GM18526 (cell line): ENCODE results near the gene ZNF200.

Experiments
- POLR2A ChIP-seq: IDR thresholded peaks from 3 replicates; pipeline ENCODE4 v1.6.1; 2011; ENCODE audit not compliant: insufficient read length; ENCODE audit errors: extremely low read depth

The ZNF200 gene

DNA sequence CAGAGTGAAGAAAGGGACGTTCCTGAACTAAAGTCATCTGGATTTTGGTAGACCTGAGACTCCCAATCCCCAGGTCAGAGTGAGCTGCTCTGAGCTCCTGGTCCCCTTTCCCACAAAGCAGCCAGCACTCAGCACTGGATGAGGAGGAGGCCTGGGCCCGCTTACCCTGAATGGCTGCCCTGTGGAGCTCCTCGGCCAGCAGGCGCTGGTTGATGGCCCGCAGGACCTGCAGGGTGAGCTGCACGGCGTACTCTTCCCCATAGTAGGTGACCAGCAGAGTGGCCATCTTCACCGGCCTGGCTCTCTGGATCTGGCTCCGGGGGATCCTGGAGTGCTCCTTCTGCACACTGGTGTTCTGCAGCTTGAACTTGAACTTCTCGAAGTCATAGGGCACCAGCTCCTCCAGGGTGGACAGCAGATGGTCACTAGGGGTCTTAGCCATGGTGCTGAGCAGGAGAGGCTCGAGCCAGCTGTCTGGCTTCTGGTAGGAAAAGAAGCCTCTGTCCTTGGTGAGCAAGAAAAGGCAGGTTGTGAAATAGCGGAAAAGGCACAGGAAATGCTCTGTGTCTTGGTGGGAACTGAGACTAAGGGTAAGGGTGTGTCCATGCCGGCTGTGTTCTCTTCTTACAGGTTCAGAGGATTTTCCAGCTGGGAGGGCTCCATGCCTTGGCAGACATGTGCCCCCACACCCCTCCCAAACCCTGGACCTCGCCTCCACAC is 21.3 kb upstream of the ZNF200 start, which contains the start of gene MEFV:
Gene MEFV (minus strand): TSS at position 488 of the 720 bp plus-strand sequence. CDS start 46 bp downstream, at position 442.
- TF ChIP-seq POLR2A, result no peak

DNA sequence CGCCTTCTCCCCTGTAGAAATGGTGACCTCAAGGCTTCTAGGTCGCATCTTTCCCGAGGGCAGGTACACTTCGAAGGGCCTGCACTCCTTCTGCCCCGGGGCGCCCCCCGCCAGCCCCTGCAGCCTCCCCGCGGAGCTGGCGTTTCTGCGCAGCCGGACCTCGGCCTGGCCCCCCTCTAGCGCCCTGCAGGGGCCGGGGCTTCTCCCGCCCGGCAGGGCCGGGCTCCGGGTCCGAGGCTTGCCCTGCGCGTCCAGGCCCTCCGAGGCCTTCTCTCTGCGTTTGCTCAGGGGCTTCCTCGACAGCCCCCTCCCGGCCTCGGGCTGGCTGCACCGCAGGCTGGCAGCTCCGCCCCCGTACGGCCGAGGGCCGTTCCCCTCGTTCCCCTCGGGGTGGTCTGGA is 19.4 kb upstream of the ZNF200 start:
- TF ChIP-seq POLR2A, result no peak

DNA sequence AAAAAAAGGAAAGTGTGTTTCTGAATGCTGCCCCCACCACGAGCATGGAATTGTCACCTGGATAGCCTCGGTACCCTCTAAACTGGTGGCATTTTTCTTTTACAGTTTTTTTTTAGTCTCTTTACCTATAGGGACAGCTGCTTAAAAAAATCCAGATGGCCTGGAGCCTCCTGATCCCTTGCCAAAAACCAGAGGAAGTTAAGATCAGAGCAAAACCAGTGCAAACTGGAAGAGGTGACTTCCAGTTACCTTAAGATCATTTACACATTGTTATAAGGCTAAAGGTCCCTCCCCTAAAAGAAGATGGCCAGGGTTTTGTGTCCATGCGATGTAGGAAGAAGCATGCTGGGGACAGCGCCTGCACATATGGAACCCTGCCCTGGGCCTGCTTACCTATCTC is 18.0 kb upstream of the ZNF200 start:
- TF ChIP-seq POLR2A, result no peak

- no peak for TF ChIP-seq POLR2A
Observed at GRCh38 chr16:3249451-3249850, 14.5 kb upstream of the ZNF200 start.

GRCh38 chr16:3249020-3249419 is 14.1 kb upstream of the ZNF200 start:
- TF ChIP-seq POLR2A, result no peak

DNA sequence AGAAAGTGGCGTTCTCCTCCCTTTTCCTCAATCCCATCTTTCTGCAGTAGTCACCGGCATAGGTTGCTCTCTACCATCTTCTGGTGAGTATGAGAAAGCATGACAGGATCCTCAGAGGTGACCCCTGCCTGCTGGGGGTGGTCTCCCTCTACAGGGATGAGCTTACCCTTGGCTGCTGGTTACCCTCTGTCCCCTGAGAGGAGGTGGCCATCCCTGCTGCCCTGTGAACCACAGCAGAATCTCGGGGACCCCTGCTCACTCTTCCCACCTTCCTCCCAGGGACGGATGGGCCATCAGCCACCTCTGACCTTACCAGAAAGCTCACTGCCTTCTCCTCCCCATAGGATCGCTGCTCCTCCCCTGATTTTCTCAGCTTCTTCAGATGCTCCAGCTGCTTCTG is 13.6 kb upstream of the ZNF200 start:
- TF ChIP-seq POLR2A, result no peak

DNA sequence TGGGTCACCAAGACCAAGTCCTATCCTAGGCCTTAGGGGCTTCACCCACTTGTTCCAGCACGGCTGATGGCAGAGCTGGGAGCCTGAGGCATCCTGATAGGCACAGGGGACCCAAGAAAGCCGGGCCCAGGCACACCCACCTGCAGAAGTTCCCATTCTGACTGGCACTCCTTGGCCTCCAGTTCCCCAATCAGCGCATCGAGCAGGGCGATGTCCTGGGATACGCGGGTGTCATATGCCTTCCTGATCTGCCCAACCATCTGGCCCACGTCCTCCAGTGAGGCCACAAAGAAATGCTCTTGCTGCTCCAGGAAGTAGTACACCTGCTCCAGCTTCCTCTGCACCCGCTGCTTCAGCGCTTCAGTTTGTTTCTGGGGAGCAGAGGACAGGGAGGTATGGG is 11.9 kb upstream of the ZNF200 start:
- TF ChIP-seq POLR2A, result no peak

DNA sequence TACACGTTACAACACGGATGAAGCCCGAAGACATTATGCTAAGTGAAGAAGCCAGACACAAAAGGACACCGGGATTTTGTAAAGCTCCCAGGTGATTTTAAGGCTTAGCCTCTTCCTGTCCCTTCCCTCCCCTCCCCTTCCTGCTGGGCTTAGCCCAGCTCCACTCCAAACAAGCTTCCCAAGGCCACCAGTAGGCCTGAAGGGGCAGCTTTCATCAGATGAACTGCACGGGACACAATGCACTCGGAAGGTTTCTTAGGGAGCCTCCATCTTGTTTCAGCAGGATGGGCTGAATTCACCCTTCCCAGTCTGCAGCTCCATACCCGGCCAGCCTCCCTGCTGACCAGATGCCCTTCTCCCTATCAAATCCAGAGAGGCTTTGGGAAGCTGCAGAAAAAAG is 11.0 kb upstream of the ZNF200 start:
- TF ChIP-seq POLR2A, result no peak

- TF ChIP-seq POLR2A, result no peak
Observed at GRCh38 chr16:3243882-3244281, 8.9 kb upstream of the ZNF200 start.

DNA sequence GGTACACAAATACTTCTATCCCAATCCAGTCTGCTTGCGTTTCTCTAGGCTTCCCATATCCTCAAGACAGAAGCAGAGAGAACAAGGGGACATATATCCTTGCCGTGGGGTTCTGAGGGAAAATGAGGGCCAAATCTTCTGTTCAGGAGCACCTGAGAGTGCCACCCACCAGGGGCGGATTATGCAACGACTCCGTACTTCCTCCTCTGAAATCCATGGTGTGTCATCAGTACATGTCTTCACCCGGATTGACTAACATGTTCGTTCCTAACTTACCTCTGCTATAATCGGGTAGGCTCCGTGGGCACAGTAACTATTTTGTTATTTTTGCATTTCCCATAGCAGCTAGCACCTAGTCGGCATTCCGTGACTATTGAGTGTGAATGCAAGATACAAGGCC is 7.8 kb upstream of the ZNF200 start:
- no peak for TF ChIP-seq POLR2A

DNA sequence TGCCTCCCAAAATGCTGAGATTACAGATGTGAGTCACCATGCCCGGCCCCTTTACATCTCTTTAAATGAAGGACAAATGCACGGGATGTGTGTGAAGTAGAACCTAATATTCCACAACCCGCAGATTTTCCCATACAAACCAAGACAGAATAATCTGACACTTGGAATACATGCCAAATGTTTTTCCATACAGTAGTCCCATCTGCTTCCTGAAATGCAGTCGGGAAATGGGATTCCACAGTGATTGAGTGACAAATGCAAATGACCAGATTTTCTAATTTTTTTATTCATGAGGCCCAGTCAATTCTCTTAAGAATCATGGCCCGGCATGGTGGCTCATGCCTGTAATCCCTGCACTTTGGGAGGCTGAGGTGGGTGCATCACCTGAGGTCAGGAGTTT is 6.8 kb upstream of the ZNF200 start:
- no peak for TF ChIP-seq POLR2A

DNA sequence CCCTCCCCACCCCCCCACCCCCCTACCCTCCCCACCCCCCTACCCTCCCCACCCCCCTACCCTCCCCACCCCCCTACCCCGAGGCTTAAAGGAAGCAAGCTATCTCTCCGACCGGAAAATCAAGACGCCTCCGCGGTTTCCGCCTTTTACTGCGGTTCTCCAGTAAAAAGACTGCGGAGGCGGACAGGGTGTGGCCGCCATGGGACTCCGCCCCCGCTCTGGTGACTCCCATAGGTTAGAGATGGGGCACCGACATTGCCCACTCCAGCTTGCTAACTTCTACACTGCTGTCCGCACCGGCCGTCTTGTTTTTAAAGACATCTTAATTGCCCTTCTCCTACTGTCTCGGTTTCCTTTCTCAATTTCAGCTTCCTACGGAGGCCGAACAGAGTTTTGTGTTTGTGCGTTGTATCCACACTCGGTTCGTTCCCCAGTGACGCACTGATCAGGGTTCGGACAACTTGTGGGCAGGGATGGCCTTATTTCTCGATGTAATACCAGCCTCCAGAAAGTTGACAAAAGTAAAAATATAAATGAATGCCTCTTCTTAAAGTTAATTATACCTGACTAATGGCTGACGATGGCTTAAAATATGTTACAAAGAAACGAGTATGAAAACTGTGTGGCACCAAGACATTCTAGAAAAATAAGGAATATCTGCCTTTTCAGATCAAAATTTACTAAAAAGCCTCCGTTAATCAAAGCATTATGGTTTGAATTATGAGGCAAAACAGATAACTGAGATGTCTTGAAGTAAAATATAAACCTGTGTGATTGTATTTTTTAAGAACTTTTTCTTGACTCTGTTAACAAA is 1.1 kb upstream of the ZNF200 start:
- no peak for TF ChIP-seq POLR2A

DNA sequence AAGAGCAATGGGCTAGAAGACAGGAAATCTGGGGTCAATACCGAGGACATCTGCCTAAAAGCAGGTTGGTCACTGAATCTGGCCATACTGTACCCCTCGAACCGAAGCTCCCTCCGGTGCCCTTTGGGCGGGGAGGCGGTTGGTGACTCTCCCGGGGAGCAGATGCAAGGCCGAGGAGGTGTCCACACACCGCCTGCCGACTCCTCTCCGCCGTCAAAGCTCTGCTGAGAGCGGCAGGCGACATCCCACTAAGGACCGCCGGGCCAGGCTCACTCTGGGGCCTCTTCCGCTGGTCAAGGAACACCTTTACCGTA is 458 bp downstream of the ZNF200 start:
- TF ChIP-seq POLR2A, result no peak

DNA sequence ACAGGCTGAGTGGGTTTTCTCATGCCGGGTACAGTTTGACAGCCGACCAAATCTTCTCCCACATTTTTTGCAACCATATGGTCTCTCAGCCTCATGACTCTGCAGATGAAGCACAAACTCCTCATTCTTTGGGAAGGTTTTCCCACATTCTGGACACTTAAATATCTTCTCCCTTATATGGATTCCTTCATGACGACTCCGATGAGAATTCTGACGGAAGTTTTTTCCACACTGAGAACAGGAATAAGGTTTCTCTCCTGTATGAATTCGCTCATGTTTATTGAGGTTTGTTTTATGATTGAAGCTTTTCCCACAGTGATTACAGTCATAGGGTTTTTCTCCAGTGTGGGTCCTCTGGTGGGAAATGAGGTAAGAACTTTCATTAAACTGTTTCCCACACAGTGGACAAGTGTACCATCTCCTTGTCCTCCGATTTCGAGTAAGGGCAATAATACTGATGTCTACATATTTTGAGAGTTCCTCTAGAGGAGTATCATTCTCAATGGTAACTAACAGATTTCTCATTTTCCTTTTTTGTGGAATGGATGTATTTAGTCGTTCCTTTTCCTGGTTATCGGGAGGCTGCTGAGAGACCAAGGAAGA is 10.9 kb downstream of the ZNF200 start:
- no peak for TF ChIP-seq POLR2A

DNA sequence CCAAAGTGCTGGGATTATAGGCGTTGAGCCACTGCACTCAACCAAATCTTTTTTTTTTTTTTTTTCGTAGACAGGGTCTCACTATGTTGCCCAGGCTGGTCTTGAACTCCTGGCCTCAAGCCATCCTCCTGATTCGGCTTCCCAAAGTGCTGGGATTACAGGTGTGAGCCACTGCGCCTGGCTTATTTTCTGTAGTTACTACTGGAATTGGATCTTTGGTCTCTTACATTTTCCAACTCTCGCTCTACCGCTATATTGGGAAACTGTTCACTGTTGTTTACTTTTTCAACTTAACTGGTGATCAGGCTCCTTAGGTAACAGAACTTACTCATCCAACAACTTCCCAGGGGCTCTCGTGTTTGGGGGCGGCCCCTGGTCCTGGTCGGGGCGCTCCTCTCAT is 14.1 kb downstream of the ZNF200 start:
- TF ChIP-seq POLR2A, result no peak

DNA sequence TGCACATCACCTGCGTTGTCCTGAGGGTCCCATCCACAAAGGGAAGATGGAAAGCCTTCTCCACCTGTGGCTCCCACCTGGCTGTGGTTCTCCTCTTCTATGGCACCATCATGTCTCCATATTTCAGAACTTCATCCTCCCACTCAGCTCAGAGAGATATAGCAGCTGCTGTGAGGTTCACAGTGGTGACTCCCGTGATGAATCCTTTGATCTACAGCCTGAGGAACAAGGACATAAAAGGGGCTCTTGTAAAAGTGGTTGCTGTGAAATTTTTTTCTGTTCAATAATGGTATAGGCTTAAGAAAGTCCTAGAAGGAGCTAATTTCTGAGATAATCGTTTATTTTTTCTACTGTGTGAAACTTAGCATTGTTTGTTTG is 18.7 kb downstream of the ZNF200 start:
- TF ChIP-seq POLR2A, result no peak
